Bronchial epithelial cell (primary cell): ENCODE measurements around the gene NOX4. TPM values are rescaled to one million over a fixed set of nuclear protein-coding genes. Genes with fewer than 3 reads are reported as not detected.
"Not testable (repeated sequence)": the region's sequence is repeated elsewhere in the genome, so short reads cannot be mapped to it uniquely, and the experiment has no call there.

ENCODE experiments used
- DNase-seq: peaks from one replicate; pipeline ENCODE4 v3.0.0-alpha.2; 2010; ENCODE audit warnings: low read depth
- FAIRE-seq: peaks from 2 replicates; lab custom pipeline; 2011; peaks lifted over from hg19 to GRCh38; lab: Jason Lieb, UNC
- H3K27me3 ChIP-seq: 2 replicates; pipeline ENCODE4 v1.5.1; 2011; ENCODE audit warnings: low read length; ENCODE audit not compliant: control insufficient read depth, insufficient read depth
- H3K36me3 ChIP-seq: 2 replicates; pipeline ENCODE4 v1.5.1; 2011; ENCODE audit warnings: low read length; ENCODE audit not compliant: control insufficient read depth, insufficient read depth
- H3K4me3 ChIP-seq: 2 replicates; pipeline ENCODE4 v1.5.1; 2011; ENCODE audit warnings: mild to moderate bottlenecking, low read depth, low read length, control low read depth
- total RNA-seq: library from RNA; depleted of rRNA; stranded (reverse); fragments of >200 nt; gene quantifications from 2 replicates; pipeline ENCODE4 v1.2.1, GENCODE V29; 2014
- TF ChIP-seq, protein P1 (sequence below): IDR thresholded peaks from 2 replicates; pipeline ENCODE4 v1.5.1; 2011; ENCODE audit warnings: mild to moderate bottlenecking, moderate library complexity, low read length, control low read depth, inconsistent platforms; ENCODE audit not compliant: insufficient read depth, severe bottlenecking

Gene NOX4
- total RNA-seq, 1 donor from 2014 or later, result not detected

GRCh38 chr11:89338073-89338472 lies 153.1 kb downstream of the NOX4 start:
- not testable (repeated sequence) for H3K36me3 ChIP-seq, H3K4me3 ChIP-seq, DNase-seq, FAIRE-seq, H3K27me3 ChIP-seq

DNA sequence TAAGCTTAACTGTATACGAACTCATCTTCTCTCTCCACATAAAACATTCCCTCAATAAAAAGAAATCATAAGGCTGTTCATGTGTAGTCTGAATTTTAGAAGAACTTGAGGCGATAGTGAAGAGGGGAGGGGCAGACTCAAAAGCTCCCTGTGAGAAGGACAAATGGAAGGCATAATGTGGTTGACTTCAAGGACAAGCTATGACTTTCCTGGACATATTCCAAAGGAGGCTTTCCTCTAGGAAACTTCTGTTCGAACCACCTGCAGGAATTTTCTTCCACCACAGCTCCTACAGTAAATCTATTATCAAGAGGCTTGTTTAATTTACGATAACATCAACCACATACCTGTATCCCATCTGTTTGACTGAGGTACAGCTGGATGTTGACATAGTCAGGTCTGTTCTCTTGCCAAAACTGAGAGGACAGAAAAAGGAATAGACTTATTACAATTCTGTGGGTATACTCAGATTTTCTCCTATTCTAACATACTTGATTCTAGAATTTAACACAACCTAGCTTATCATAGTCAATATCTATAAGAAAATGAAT lies 154.0 kb downstream of the NOX4 start:
- not testable (repeated sequence) for H3K27me3 ChIP-seq, H3K4me3 ChIP-seq, DNase-seq, H3K36me3 ChIP-seq
- FAIRE-seq, result peak; percentile 62

- not testable (repeated sequence) for H3K4me3 ChIP-seq, FAIRE-seq, H3K36me3 ChIP-seq, H3K27me3 ChIP-seq
- TF ChIP-seq, protein P1, sequence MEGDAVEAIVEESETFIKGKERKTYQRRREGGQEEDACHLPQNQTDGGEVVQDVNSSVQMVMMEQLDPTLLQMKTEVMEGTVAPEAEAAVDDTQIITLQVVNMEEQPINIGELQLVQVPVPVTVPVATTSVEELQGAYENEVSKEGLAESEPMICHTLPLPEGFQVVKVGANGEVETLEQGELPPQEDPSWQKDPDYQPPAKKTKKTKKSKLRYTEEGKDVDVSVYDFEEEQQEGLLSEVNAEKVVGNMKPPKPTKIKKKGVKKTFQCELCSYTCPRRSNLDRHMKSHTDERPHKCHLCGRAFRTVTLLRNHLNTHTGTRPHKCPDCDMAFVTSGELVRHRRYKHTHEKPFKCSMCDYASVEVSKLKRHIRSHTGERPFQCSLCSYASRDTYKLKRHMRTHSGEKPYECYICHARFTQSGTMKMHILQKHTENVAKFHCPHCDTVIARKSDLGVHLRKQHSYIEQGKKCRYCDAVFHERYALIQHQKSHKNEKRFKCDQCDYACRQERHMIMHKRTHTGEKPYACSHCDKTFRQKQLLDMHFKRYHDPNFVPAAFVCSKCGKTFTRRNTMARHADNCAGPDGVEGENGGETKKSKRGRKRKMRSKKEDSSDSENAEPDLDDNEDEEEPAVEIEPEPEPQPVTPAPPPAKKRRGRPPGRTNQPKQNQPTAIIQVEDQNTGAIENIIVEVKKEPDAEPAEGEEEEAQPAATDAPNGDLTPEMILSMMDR, result peak; percentile 36
- peak; percentile 55 for DNase-seq
These were observed 157.5 kb downstream of the NOX4 start for GRCh38 chr11:89333704-89334103.

DNA sequence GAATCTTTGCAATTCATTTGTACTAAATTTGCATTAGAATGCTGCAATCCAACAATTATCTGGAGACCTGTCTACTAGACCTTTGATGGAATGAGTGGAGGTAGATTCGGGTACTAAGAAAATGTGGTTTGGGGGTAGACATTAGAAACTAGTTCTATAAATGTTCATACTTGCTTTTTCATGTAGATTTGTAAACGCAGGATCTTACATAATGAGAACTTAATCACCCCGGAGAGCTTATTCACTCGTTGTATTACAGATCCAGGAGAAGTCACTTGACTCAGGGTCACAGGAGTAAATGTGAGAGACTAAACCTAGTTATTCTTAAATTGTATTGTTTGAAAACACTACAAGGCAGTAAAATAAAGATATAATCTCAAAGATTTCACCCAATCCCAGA lies 159.2 kb downstream of the NOX4 start:
- not testable (repeated sequence) for H3K27me3 ChIP-seq, H3K4me3 ChIP-seq, H3K36me3 ChIP-seq, FAIRE-seq
- DNase-seq, result peak; percentile 73

DNA sequence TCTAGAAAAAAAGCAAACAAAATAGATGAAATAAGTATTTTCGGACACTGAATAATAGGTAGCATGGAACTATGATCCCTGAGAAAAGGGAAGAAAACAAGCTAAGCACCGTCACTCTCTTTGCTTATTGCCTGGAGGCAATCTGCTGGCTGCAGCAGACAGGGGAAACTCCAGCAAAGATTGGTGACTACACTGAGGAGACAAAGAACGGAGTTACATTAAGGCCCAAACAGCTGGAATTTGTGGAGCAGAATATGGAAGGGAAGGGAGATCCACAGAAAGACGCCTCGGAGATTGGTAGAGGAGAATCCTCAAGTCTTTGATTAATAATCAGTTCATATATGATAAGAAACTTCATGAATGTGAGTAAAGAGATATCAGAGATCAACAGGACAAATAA lies 163.3 kb downstream of the NOX4 start:
- Histone ChIP-seq H3K27me3 (no peaks in the 10 kb centered on the region), H3K36me3 (no peaks in the 10 kb centered on the region), H3K4me3 (no peak overlapping the region)
- FAIRE-seq, result no peak
- peak; percentile 52 for DNase-seq
- TF ChIP-seq, protein P1, result no peak

DNA sequence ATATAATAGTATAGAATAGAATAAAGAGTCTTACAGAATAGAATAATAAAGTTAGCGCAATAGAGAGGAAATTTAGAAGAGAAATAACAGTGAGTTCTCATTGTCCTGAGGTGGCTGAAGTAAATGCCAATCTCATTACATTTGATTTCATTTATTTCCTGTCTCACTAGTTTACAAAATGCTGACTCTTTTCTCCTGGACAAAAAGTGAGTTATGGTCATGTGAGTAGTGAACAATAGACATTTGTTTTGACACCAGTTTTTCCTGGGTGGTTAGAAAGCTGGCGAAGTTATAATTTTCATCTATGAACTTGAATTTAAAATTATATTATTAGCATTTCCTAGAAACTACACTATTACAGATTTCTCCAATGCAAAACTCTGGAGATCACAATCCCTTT lies 169.8 kb downstream of the NOX4 start:
- FAIRE-seq (no peak), DNase-seq (peak; percentile 57)
- Histone ChIP-seq H3K36me3 (no peaks in the 10 kb centered on the region), H3K4me3 (no peak overlapping the region), H3K27me3 (no peaks in the 10 kb centered on the region)
- TF ChIP-seq, protein P1, result no peak

- H3K36me3 ChIP-seq, DNase-seq, H3K27me3 ChIP-seq, H3K4me3 ChIP-seq: not testable (repeated sequence)
- FAIRE-seq, result peak; percentile 62
These were observed 180.6 kb downstream of the NOX4 start for GRCh38 chr11:89310607-89311006.

DNA sequence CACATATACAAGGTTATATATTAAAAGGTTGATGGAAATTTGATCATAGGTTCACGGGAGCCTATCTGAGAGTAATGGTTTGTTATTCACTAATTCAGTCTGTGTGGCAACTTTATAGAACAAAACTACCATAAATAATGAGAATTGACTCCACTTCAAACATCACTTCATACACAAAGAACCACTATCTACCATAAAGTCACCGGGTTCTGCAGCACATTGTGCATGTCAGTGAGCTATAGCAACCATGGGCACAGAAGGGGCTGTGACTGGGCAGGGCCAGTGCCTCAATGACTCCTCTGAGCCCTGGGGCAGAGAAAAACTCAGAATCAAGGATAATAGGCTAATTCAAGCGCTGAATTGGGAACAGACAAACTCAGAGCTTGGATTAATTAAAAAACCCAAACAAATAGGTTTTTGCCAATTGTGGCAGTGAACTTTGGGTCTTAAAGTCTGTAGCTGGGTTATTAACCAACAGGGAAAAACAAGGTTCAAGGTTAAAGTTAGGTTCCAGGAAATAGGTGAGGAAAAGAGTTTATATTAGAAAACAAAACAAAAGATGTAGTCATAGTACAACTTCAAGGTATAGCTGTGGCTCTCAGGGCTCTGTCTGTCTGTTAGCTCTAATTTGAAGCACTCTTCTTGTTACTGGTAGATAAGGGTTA lies 181.7 kb downstream of the NOX4 start:
- not testable (repeated sequence) for H3K36me3 ChIP-seq, H3K4me3 ChIP-seq, H3K27me3 ChIP-seq, DNase-seq
- peak; percentile 70 for FAIRE-seq

GRCh38 chr11:89308272-89308671 lies 182.9 kb downstream of the NOX4 start:
- not testable (repeated sequence) for H3K36me3 ChIP-seq, H3K27me3 ChIP-seq, DNase-seq, H3K4me3 ChIP-seq
- FAIRE-seq, result peak; percentile 28

- not testable (repeated sequence) for H3K27me3 ChIP-seq, FAIRE-seq, H3K4me3 ChIP-seq, H3K36me3 ChIP-seq
- peak; percentile 16 for DNase-seq
These were observed 188.1 kb downstream of the NOX4 start for GRCh38 chr11:89303029-89303428.

- not testable (repeated sequence) for FAIRE-seq, DNase-seq, H3K27me3 ChIP-seq, H3K4me3 ChIP-seq, H3K36me3 ChIP-seq
These were observed 196.2 kb downstream of the NOX4 start for GRCh38 chr11:89295023-89295422.
